ENCODE results near the gene RNF31.
A peak's percentile ranks its signal among the peaks of the same experiment; 100 is the strongest.

RNF31 gene

DNA sequence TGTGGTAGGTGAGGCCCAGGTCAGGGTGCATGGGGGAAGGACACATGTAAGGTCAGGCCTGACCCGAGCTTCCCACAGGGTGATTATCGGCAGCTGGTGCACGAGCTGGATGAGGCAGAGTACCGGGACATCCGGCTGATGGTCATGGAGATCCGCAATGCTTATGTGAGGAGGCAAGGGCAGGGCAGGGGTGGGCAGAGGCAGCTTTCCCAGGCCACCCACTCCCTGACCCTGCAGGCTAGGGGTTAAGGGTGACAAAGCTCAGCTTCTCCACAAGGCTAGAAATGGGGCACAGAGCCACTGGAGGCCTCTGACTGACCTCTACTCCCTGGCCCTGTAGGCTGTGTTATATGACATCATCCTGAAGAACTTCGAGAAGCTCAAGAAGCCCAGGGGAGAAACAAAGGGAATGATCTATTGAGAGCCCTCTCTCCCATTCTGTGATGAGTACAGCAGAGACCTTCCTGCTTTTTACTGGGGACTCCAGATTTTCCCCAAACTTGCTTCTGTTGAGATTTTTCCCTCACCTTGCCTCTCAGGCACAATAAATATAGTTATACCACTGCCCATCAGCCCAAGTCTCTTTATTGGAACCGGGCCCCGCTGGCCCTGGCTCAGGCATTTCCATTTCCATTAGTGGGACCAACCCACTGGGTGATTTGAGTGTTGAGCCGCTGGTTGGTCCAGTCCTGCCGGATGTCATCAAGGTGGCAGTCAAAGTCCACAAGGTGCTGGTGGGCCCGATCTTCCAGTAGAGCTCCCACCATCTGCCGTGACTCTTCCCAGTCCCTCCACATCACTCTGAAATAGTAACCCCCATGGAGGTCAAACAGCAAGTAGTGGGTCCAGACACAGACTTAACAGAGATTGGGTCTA is 8.7 kb upstream of the RNF31 start:
- no peak for DNase-seq

- DNase-seq = no peak
Observed at GRCh38 chr14:24139272-24139934, 7.9 kb upstream of the RNF31 start.

DNA sequence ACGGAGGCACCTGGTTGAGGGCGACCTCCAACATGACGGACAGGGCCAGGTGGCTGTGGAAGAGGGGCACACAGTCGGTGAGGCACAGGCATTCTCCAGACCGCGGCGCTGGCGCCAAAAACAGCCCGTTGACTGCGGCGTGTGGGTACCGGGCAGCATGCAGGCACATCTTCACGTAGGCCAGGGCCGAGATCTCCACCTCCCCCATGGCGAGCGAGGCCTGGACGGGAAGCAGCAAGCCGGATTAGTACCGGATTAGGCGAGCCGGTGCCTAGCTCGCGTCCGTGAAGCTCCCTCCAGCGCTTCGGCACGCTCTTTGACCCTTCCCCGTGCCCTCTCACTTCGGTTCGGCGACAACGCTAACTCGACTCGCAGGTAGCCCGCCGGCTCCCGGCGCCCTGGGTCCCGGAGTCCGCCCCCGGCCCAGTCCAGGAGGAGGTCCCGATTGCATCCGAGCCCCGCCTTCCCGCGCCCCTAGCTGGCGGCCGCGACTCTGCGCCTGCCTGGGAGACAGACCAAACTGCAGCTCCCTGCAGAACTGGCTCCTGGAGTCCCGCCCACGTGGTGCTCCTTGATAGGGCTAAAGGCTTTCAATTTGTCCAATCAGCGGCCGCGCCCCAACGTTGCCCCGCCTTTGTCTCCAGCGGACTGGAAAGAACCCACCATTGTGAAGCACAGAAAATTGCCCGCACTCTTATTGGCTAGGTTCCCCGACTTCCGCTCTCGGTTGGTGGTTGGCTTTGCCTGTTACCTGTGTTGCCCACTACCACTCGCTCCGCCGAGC is 6.0 kb upstream of the RNF31 start, which contains the start of gene EMC9:
TSS of gene EMC9 (minus strand) at position 495 of the 784 bp plus-strand sequence. CDS start at position 208, 287 bp downstream.
- DNase-seq = peak; percentile 99

GRCh38 chr14:24143511-24143910 is 3.8 kb upstream of the RNF31 start:
- no peak for DNase-seq

DNA sequence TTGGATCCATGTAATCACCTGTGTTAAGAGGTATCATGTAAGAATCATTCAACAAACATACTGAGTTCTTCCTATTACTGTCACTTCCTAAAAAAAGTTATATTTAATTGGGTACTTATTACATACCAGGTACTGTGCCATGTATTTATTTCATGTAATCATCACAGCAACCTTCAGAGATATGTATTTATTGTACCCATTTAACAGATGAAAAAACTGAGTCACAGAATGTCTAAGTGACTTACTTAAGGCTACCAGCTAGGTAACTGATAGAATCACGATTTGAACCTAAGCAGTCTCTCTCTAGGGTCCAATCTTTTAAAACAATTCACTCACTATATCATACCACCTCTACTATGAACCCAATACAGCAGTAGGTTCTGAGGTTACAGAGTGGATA is 2.8 kb upstream of the RNF31 start:
- no peak for DNase-seq

DNA sequence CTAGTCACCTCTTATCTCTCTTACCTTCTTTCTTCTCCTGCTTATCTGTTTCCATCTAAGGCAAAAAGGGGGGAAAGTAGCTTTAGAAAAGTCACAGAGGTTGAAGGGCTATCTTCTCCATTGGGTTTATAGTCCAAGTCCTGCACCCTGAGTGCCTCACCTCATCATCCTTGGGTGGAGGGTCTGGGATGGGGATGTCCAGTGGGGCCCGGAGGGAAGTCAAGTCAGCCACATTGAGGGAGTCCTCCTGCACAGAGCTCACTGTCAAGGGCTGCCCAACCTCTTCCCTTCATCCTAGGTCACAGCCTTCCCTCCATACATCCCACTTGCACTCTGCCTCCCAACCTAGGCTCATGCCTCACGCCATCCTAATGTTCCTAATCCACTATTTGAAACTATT is 2.1 kb upstream of the RNF31 start:
- no peak for DNase-seq

GRCh38 chr14:24145690-24146452 is 1.4 kb upstream of the RNF31 start:
- no peak for DNase-seq

GRCh38 chr14:24146453-24146977 is 783 bp upstream of the RNF31 start, which contains the start of gene PSME2:
PSME2 (minus strand) TSS chr14:24146610; CDS start chr14:24146581, 29 bp downstream.
- peak; percentile 92 for DNase-seq

- no peak for DNase-seq
Observed at GRCh38 chr14:24147761-24148428, 597 bp downstream of the RNF31 start.

- DNase-seq = no peak
Observed at GRCh38 chr14:24149302-24149969, 2.1 kb downstream of the RNF31 start.

DNA sequence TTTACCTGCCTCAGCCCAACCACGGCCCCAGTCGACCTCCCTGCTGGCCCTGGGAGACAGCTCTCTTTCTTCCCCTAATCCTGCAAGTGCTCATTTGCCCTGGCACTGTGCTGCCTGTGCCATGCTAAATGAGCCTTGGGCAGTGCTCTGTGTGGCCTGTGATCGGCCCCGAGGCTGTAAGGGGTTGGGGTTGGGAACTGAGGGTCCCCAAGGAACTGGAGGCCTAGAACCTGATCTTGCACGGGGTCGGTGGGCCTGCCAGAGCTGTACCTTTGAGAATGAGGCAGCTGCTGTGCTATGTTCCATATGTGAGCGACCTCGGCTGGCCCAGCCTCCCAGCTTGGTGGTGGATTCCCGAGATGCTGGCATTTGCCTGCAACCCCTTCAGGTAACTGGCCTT is 2.8 kb downstream of the RNF31 start:
- no peak for DNase-seq

GRCh38 chr14:24150567-24150966 is 3.3 kb downstream of the RNF31 start:
- DNase-seq = no peak

- DNase-seq = no peak
Observed at GRCh38 chr14:24150993-24151392, 3.7 kb downstream of the RNF31 start.

- no peak for DNase-seq
Observed at GRCh38 chr14:24151404-24152080, 4.2 kb downstream of the RNF31 start.

GRCh38 chr14:24155100-24155499 is 7.8 kb downstream of the RNF31 start:
- no peak for DNase-seq

- DNase-seq = no peak
Observed at GRCh38 chr14:24156840-24157239, 9.5 kb downstream of the RNF31 start.

GRCh38 chr14:24157331-24157730 is 10.0 kb downstream of the RNF31 start:
- DNase-seq = no peak

DNA sequence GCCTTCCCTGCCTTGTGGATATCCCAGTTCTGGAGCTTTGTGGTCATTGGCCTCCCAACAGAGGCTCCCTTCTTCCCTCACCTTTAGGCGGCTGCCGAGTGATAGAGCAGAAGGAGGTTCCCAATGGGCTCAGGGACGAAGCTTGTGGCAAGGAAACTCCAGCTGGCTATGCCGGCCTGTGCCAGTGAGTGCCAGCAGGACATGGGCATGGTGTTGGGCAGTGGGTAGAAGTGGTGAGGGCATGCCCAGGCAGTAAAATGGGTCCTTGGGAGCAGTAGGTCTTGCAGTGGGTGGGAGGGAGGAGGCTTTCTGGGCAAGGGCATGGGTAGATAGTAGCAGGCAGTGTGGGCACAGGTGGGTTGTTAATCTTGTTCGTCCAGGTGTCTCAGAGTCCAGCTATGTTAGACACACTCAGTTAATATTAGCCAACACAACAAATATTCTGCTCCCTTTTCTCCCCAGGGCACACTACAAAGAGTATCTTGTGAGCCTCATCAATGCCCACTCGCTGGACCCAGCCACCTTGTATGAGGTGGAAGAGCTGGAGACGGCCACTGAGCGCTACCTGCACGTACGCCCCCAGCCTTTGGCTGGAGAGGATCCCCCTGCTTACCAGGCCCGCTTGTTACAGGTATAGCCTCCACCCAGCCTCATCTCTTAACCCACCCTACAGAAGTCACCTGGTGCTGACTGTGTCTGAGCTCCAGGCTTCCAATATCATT is 12.6 kb downstream of the RNF31 start:
- DNase-seq = no peak

- DNase-seq = no peak
Observed at GRCh38 chr14:24160499-24160849, 13.2 kb downstream of the RNF31 start.
